Hepatocyte (in vitro differentiated cells): ENCODE data around the gene C1orf141. TPM values are rescaled to one million over a fixed set of nuclear protein-coding genes. Genes with fewer than 3 reads are reported as not detected.

Source experiments
- DNase-seq: peaks from one replicate; pipeline ENCODE4 v3.0.0-alpha.2; 2016; ENCODE audit warnings: low spot score
- H2AFZ ChIP-seq: fragments of 200-600 bp; sonication (generic); 2 replicates; pipeline ENCODE4 v1.6.0; 2016; ENCODE audit warnings: antibody characterized with exemption, mild to moderate bottlenecking
- H3K27ac ChIP-seq: fragments of 200-600 bp; sonication (generic); 2 replicates; pipeline ENCODE4 v1.5.1; 2016; ENCODE audit warnings: mild to moderate bottlenecking
- H3K27me3 ChIP-seq: fragments of 200-600 bp; sonication (generic); 2 replicates; pipeline ENCODE4 v1.6.1; 2016
- H3K36me3 ChIP-seq: fragments of 200-600 bp; sonication (generic); replicated peaks from 2 replicates; pipeline ENCODE4 v1.5.1; 2016; ENCODE audit warnings: low read depth; ENCODE audit not compliant: insufficient read depth
- H3K4me1 ChIP-seq: fragments of 200-600 bp; sonication (generic); 2 replicates; pipeline ENCODE4 v1.5.1; 2016; ENCODE audit warnings: mild to moderate bottlenecking, moderate library complexity; ENCODE audit not compliant: insufficient read depth
- H3K4me2 ChIP-seq: fragments of 200-600 bp; sonication (generic); 2 replicates; pipeline ENCODE4 v1.6.0; 2016
- H3K4me3 ChIP-seq: fragments of 200-600 bp; sonication (generic); 2 replicates; pipeline ENCODE4 v1.5.1; 2016; ENCODE audit warnings: mild to moderate bottlenecking
- H3K79me2 ChIP-seq: fragments of 200-600 bp; sonication (generic); 2 replicates; pipeline ENCODE4 v1.6.0; 2017; ENCODE audit warnings: mild to moderate bottlenecking
- H3K9me2 ChIP-seq: fragments of 200-600 bp; sonication (generic); replicated peaks from 2 replicates; pipeline ENCODE4 v1.6.0; 2017; ENCODE audit warnings: mild to moderate bottlenecking; ENCODE audit not compliant: insufficient read depth
- H3K9me3 ChIP-seq: fragments of 200-600 bp; sonication (generic); 2 replicates; pipeline ENCODE4 v1.5.1; 2016; ENCODE audit warnings: low read depth, mild to moderate bottlenecking
- H4K20me1 ChIP-seq: fragments of 200-600 bp; sonication (generic); 2 replicates; pipeline ENCODE4 v1.6.0; 2016; ENCODE audit warnings: mild to moderate bottlenecking; ENCODE audit not compliant: insufficient read depth, poor library complexity, severe bottlenecking
- EZH2 ChIP-seq: fragments of 200-600 bp; sonication (generic); IDR thresholded peaks from 2 replicates; pipeline ENCODE4 v1.6.1; 2016; ENCODE audit warnings: antibody characterized with exemption, mild to moderate bottlenecking, borderline replicate concordance
- EZH2phosphoT487 ChIP-seq: fragments of 200-600 bp; sonication (generic); IDR thresholded peaks from one replicate; pipeline ENCODE4 v1.6.1; 2018; ENCODE audit warnings: antibody characterized with exemption, mild to moderate bottlenecking, low read depth, moderate library complexity; ENCODE audit not compliant: unreplicated experiment, severe bottlenecking
- WGBS: methylation state at CpG from one replicate; pipeline ENCODE4 v1.1.6; 2016; ENCODE audit warnings: low lambda C conversion rate; ENCODE audit errors: missing lambda C conversion rate; 5-methylcytosine and 5-hydroxymethylcytosine counted together
- polyA plus RNA-seq: library from polyadenylated mRNA; unstranded; fragments of >200 nt; fragmentation: Nextera tagmentation; extraction: Ambion mirVana; gene quantifications from 2 replicates; pipeline ENCODE4 v1.2.1, GENCODE V29; 2016
- total RNA-seq: library from RNA; depleted of rRNA; stranded (reverse); fragments of >200 nt; gene quantifications from 2 replicates; pipeline ENCODE4 v1.2.3, GENCODE V29; 2014
- TF ChIP-seq, protein P1 (sequence below): fragments of 200-600 bp; sonication (generic); IDR thresholded peaks from 2 replicates; pipeline ENCODE4 v1.5.1; 2016; ENCODE audit warnings: antibody characterized with exemption, mild to moderate bottlenecking; ENCODE audit not compliant: poor library complexity

Gene C1orf141
- total and polyA plus RNA-seq, 2 experiments from 2014 or later = not detected

DNA sequence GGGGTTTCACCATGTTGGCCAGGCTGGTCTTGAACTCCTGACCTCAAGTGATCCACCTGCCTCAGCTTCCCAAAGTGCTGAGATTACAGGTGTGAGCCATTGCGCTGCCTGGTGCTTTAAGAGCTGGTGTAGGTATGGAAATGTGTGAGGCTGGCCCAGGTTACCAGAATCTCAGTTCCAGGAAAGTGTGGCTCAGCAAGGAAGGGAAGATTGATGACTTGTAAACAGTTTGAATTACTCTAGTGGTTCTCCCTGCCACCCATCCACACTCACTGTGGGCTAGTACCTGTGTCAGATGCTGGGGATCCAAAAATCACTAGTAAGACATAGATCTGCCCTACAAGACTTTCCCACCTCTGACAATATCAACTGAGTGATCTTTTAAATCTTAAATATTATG lies 46.3 kb downstream of the C1orf141 start:
- no peaks in the 10 kb centered on the region for H3K36me3 ChIP-seq
- no peaks in the 10 kb centered on the region for H3K79me2 ChIP-seq
- no peak overlapping the region for H2AFZ ChIP-seq
- TF ChIP-seq, protein P1, sequence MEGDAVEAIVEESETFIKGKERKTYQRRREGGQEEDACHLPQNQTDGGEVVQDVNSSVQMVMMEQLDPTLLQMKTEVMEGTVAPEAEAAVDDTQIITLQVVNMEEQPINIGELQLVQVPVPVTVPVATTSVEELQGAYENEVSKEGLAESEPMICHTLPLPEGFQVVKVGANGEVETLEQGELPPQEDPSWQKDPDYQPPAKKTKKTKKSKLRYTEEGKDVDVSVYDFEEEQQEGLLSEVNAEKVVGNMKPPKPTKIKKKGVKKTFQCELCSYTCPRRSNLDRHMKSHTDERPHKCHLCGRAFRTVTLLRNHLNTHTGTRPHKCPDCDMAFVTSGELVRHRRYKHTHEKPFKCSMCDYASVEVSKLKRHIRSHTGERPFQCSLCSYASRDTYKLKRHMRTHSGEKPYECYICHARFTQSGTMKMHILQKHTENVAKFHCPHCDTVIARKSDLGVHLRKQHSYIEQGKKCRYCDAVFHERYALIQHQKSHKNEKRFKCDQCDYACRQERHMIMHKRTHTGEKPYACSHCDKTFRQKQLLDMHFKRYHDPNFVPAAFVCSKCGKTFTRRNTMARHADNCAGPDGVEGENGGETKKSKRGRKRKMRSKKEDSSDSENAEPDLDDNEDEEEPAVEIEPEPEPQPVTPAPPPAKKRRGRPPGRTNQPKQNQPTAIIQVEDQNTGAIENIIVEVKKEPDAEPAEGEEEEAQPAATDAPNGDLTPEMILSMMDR = no peak
- no peak for TF ChIP-seq EZH2
- no peak for TF ChIP-seq EZH2phosphoT487
- H3K9me3 ChIP-seq = no peaks in the 10 kb centered on the region
- WGBS = 95% methylated on average over 1 of the region's 1 CpG
- DNase-seq = no peak
- H3K4me2 ChIP-seq = no peak overlapping the region
- H3K4me3 ChIP-seq = no peak overlapping the region
- no peaks in the 10 kb centered on the region for H3K9me2 ChIP-seq
- no peaks in the 10 kb centered on the region for H3K4me1 ChIP-seq
- no peaks in the 10 kb centered on the region for H4K20me1 ChIP-seq
- no peaks in the 10 kb centered on the region for H3K27me3 ChIP-seq
- no peak overlapping the region for H3K27ac ChIP-seq

DNA sequence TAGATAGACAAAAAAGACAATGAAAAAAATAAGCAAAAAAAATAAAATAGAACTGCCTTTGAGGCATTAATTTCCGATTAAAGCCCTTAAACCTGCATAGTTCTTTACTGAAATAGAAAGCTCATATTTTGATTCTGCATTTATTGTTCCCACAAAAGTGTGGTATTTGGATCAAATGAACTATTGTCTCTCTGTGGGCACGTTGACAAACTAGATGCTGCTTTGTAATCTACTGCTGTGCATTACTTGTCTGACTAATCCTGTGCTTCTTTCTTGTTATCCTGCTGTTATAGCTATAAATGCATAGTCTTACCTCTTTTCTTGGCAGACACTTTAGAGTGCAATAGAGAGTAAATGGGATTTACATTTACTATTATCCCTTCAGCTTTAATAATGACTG lies 49.4 kb downstream of the C1orf141 start:
- Histone ChIP-seq H2AFZ (no peak overlapping the region), H4K20me1 (no peaks in the 10 kb centered on the region), H3K27ac (no peak overlapping the region), H3K4me2 (no peak overlapping the region), H3K4me3 (no peak overlapping the region), H3K79me2 (no peaks in the 10 kb centered on the region), H3K4me1 (no peaks in the 10 kb centered on the region), H3K9me2 (no peaks in the 10 kb centered on the region), H3K27me3 (no peaks in the 10 kb centered on the region), H3K36me3 (no peaks in the 10 kb centered on the region), H3K9me3 (no peaks in the 10 kb centered on the region)
- TF ChIP-seq, protein P1 = no peak
- TF ChIP-seq EZH2 (no peak), EZH2phosphoT487 (no peak)
- no peak for DNase-seq
- WGBS = 48% methylated on average over 2 of the region's 2 CpGs

DNA sequence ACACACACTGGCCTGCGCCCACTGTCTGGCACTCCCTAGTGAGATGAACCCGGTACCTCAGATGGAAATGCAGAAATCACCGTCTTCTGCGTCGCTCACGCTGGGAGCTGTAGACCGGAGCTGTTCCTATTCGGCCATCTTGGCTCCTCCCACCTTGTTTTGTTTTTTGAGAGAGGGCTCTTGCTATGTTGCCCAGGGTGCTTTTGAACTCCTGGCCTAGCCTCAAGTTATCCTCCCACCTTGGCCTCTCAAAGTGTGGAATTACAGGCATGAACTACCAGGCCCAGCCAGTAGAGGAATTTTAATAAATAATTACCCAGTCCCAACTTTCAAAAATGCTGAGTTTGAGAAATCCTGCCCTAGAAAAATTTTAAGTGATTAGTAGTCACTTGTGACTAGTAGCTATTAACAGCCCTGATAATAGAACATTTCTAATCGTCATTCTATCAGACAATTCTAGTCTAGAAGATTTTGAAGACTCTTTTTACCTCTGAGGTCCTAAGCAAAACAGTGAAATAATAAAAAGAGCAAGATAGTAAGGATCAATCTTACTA lies 49.9 kb downstream of the C1orf141 start:
- H3K27ac ChIP-seq = no peak overlapping the region
- no peak overlapping the region for H3K4me2 ChIP-seq
- H3K9me3 ChIP-seq = no peaks in the 10 kb centered on the region
- H3K36me3 ChIP-seq = no peaks in the 10 kb centered on the region
- no peak overlapping the region for H2AFZ ChIP-seq
- no peaks in the 10 kb centered on the region for H4K20me1 ChIP-seq
- 93% methylated on average over 2 of the region's 9 CpGs for WGBS
- H3K27me3 ChIP-seq = no peaks in the 10 kb centered on the region
- no peaks in the 10 kb centered on the region for H3K4me1 ChIP-seq
- TF ChIP-seq, protein P1 = no peak
- TF ChIP-seq EZH2 (no peak), EZH2phosphoT487 (no peak)
- no peaks in the 10 kb centered on the region for H3K9me2 ChIP-seq
- no peaks in the 10 kb centered on the region for H3K79me2 ChIP-seq
- H3K4me3 ChIP-seq = no peak overlapping the region
- DNase-seq = no peak
